IMR-90 (cell line): Measurements from ENCODE around the gene NPS. TPM values are rescaled to one million over a fixed set of nuclear protein-coding genes. Genes with fewer than 3 reads are reported as not detected.

Experiments
- ATAC-seq: fragments of 200-7000 bp; cut with Tn5 transposase; 2 replicates; pipeline ENCODE4 v1.9.1; 2020; ENCODE audit warnings: low read depth, mild to moderate bottlenecking, moderate library complexity
- BruUV-seq: library from RNA; stranded (reverse); fragments of 400-500 nt; replicated peaks from 2 replicates; lab custom pipeline; 2021; lab: Mats Ljungman, UMichigan
- CTCF ChIA-PET: fragments of 300-600 bp; formaldehyde crosslinking; extraction: SDS; loops from one replicate; lab custom pipeline; 2021; ENCODE audit warnings: antibody characterized with exemption; lab: Yijun Ruan, JAX
- POLR2A ChIA-PET: fragments of 300-600 bp; sonication (Branson Sonifier 250); formaldehyde crosslinking; loops from one replicate; lab custom pipeline; 2022; ENCODE audit warnings: antibody characterized with exemption; ENCODE audit not compliant: unreplicated experiment; lab: Charles Lee
- DNase-seq: peaks from one replicate; pipeline ENCODE4 v3.0.0; 2013
- H2AFZ ChIP-seq: replicated peaks from 2 replicates; pipeline ENCODE3; 2013; ENCODE audit warnings: low read length, mild to moderate bottlenecking; ENCODE audit not compliant: poor library complexity
- H2AK5ac ChIP-seq: 2 replicates; pipeline ENCODE4 v1.6.1; 2013; ENCODE audit warnings: low read depth, low read length, inconsistent platforms
- H2AK9ac ChIP-seq: replicated peaks from 2 replicates; pipeline ENCODE3; 2013; ENCODE audit warnings: mild to moderate bottlenecking, low read depth, low read length, moderate library complexity; ENCODE audit not compliant: poor library complexity
- H2BK120ac ChIP-seq: 2 replicates; pipeline ENCODE4 v1.6.1; 2013; ENCODE audit warnings: low read depth, low read length, inconsistent platforms
- H2BK15ac ChIP-seq: 3 replicates; pipeline ENCODE4 v1.6.1; 2013; ENCODE audit warnings: low read depth, low read length, inconsistent platforms
- H2BK20ac ChIP-seq: 2 replicates; pipeline ENCODE4 v1.6.1; 2013; ENCODE audit warnings: low read depth, mild to moderate bottlenecking, inconsistent platforms, low read length, moderate library complexity
- H2BK5ac ChIP-seq: 2 replicates; pipeline ENCODE4 v1.6.1; 2013; ENCODE audit warnings: mild to moderate bottlenecking, low read depth, low read length, inconsistent platforms; ENCODE audit not compliant: poor library complexity, severe bottlenecking
- H3K14ac ChIP-seq: replicated peaks from 2 replicates; pipeline ENCODE4 v1.6.1; 2013; ENCODE audit warnings: low read depth, low read length, inconsistent platforms
- H3K18ac ChIP-seq: 2 replicates; pipeline ENCODE4 v1.6.1; 2013; ENCODE audit warnings: low read depth, low read length, control low read depth
- H3K23ac ChIP-seq: 2 replicates; pipeline ENCODE4 v1.6.1; 2013; ENCODE audit warnings: low read depth, low read length, inconsistent platforms
- H3K27ac ChIP-seq: 2 replicates; pipeline ENCODE4 v1.5.1; 2013; ENCODE audit warnings: mild to moderate bottlenecking, control low read depth, low read length; ENCODE audit not compliant: insufficient read depth
- H3K27me3 ChIP-seq: 2 replicates; pipeline ENCODE4 v1.6.1; 2013; ENCODE audit warnings: low read length; ENCODE audit not compliant: control insufficient read depth, insufficient read depth
- H3K36me3 ChIP-seq: 2 replicates; pipeline ENCODE4 v1.6.1; 2013; ENCODE audit warnings: low read length, mixed read lengths; ENCODE audit not compliant: control insufficient read depth, insufficient read depth
- H3K4ac ChIP-seq: 2 replicates; pipeline ENCODE4 v1.6.1; 2013; ENCODE audit warnings: low read depth, low read length, inconsistent platforms
- H3K4me1 ChIP-seq: 2 replicates; pipeline ENCODE4 v1.6.1; 2013; ENCODE audit warnings: low read length, mixed read lengths; ENCODE audit not compliant: control insufficient read depth, insufficient read depth
- H3K4me2 ChIP-seq: 2 replicates; pipeline ENCODE4 v1.6.1; 2013; ENCODE audit warnings: low read depth, mild to moderate bottlenecking, control low read depth, low read length, moderate library complexity
- H3K4me3 ChIP-seq: 2 replicates; pipeline ENCODE4 v1.5.1; 2013; ENCODE audit warnings: low read depth, mild to moderate bottlenecking, control low read depth, low read length, moderate library complexity; ENCODE audit not compliant: insufficient read depth
- H3K56ac ChIP-seq: 2 replicates; pipeline ENCODE4 v1.6.1; 2013; ENCODE audit warnings: low read length, inconsistent platforms; ENCODE audit not compliant: insufficient read depth; ENCODE audit errors: extremely low read depth
- H3K79me1 ChIP-seq, 2 experiments: 2 replicates each; pipeline ENCODE4 v1.6.1; 2013; ENCODE audit warnings: low read length in 2 of 2, inconsistent platforms in 1 of 2, low read depth in 1 of 2
- H3K9ac ChIP-seq: 2 replicates; pipeline ENCODE4 v1.6.1; 2013; ENCODE audit warnings: low read depth, low read length, control low read depth
- H3K9me1 ChIP-seq: 2 replicates; pipeline ENCODE4 v1.6.1; 2013; ENCODE audit warnings: low read length, inconsistent platforms; ENCODE audit not compliant: insufficient read depth
- H3K9me3 ChIP-seq: 2 replicates; pipeline ENCODE4 v1.6.1; 2013; ENCODE audit warnings: low read length; ENCODE audit not compliant: control insufficient read depth, insufficient read depth
- H4K20me1 ChIP-seq: 2 replicates; pipeline ENCODE4 v1.6.1; 2013; ENCODE audit warnings: low read length, inconsistent platforms; ENCODE audit not compliant: insufficient read depth
- H4K5ac ChIP-seq: 2 replicates; pipeline ENCODE4 v1.6.1; 2013; ENCODE audit warnings: mild to moderate bottlenecking, low read depth, low read length, control low read depth
- H4K8ac ChIP-seq, 2 experiments: 2 replicates each; pipeline ENCODE4 v1.6.1; 2013; ENCODE audit warnings: low read depth in 2 of 2, low read length in 2 of 2, control low read depth in 1 of 2, inconsistent platforms in 1 of 2
- H4K91ac ChIP-seq: 2 replicates; pipeline ENCODE4 v1.6.1; 2013; ENCODE audit warnings: low read depth, low read length, inconsistent platforms; ENCODE audit not compliant: insufficient read depth
- BHLHE40 ChIP-seq: fragments of 150-350 bp; IDR thresholded peaks from 2 replicates; pipeline ENCODE4 v1.6.1; 2016; ENCODE audit warnings: mild to moderate bottlenecking, low read depth, low read length
- CEBPB ChIP-seq: IDR thresholded peaks from 2 replicates; pipeline ENCODE4 v1.6.1; 2012; ENCODE audit warnings: low read depth, low read length, improper control_type of control experiment
- CHD1 ChIP-seq: IDR thresholded peaks from 2 replicates; pipeline ENCODE4 v1.6.1; 2012; ENCODE audit warnings: low read depth, low read length, improper control_type of control experiment
- FOS ChIP-seq: fragments of 150-350 bp; IDR thresholded peaks from 2 replicates; pipeline ENCODE4 v1.6.1; 2016; ENCODE audit warnings: low read depth, low read length
- MAFK ChIP-seq: IDR thresholded peaks from 2 replicates; pipeline ENCODE4 v1.6.1; 2012; ENCODE audit warnings: low read depth, low read length, improper control_type of control experiment
- MAZ ChIP-seq: IDR thresholded peaks from 2 replicates; pipeline ENCODE4 v1.6.1; 2012; ENCODE audit warnings: low read depth, mild to moderate bottlenecking, low read length, improper control_type of control experiment, moderate library complexity, borderline replicate concordance
- MXI1 ChIP-seq: IDR thresholded peaks from 2 replicates; pipeline ENCODE4 v1.6.1; 2012; ENCODE audit warnings: low read depth, mild to moderate bottlenecking, low read length, moderate library complexity, borderline replicate concordance
- NFE2L2 ChIP-seq: fragments of 150-350 bp; IDR thresholded peaks from 2 replicates; pipeline ENCODE4 v1.6.1; 2016; ENCODE audit warnings: low read depth, mild to moderate bottlenecking, low read length
- POLR2A ChIP-seq: IDR thresholded peaks from 2 replicates; pipeline ENCODE4 v1.6.1; 2012; ENCODE audit warnings: mild to moderate bottlenecking, low read depth, low read length
- RAD21 ChIP-seq: IDR thresholded peaks from 2 replicates; pipeline ENCODE4 v1.6.1; 2012; ENCODE audit warnings: low read length, improper control_type of control experiment
- SMC3 ChIP-seq: fragments of 150-350 bp; IDR thresholded peaks from 2 replicates; pipeline ENCODE4 v1.6.1; 2016; ENCODE audit warnings: low read depth, mild to moderate bottlenecking, antibody characterized with exemption, low read length, moderate library complexity
- USF2 ChIP-seq: fragments of 150-350 bp; IDR thresholded peaks from 2 replicates; pipeline ENCODE4 v1.6.1; 2017; ENCODE audit warnings: mild to moderate bottlenecking, antibody characterized with exemption, low read length, low read depth
- WGBS, 2 experiments: methylation state at CpG; one replicate each; pipeline versions ENCODE4 v1.1.5 to v1.1.7; 2013; ENCODE audit warnings: missing lambda C conversion rate in 2 of 2; ENCODE audit not compliant: insufficient read length in 1 of 2; ENCODE audit errors: extremely low coverage in 2 of 2; 5-methylcytosine and 5-hydroxymethylcytosine counted together
- dilution Hi-C: fragments of 300-500 bp; cut with HindIII; formaldehyde crosslinking; loops from one replicate; pipeline ENCODE4 v1.14.3; 2018; ENCODE audit warnings: low sequenced_read_pairs; ENCODE audit not compliant: unreplicated experiment
- in situ Hi-C: fragments of 300-500 bp; cut with MboI; formaldehyde crosslinking; loops from 3 replicates; pipeline ENCODE4 v1.14.3; 2019; ENCODE audit warnings: low sequenced_read_pairs, inconsistent platforms, mixed read lengths
- intact Hi-C: fragments of 100-400 bp; cut with micrococcal nuclease; formaldehyde crosslinking; loops from 2 replicates; pipeline ENCODE4 v1.10.0; 2022
- polyA plus RNA-seq, 3 experiments: library from polyadenylated mRNA; depleted of rRNA; stranded (reverse); fragments of >200 nt; gene quantifications; 2 replicates each; pipeline ENCODE4 v1.2.3, GENCODE V29; 2012; ENCODE audit warnings: low replicate concordance in 1 of 3
- total RNA-seq: library from RNA; depleted of rRNA; stranded (reverse); fragments of >200 nt; gene quantifications from 2 replicates; pipeline ENCODE4 v1.2.3, GENCODE V29; 2012
- TF ChIP-seq, protein P1 (sequence below): fragments of 150-350 bp; IDR thresholded peaks from 2 replicates; pipeline ENCODE4 v1.6.1; 2016; ENCODE audit warnings: low read depth, mild to moderate bottlenecking, low read length, moderate library complexity, borderline replicate concordance

Gene NPS
- total and polyA plus RNA-seq, 2 of the 4 experiments (the other 2 are of a cell fraction), result not detected

- no peak overlapping the region for H4K5ac ChIP-seq
- H3K4me2 ChIP-seq, result no peak overlapping the region
- intact Hi-C loops (no loop called here), in situ Hi-C loops (no loop called here), dilution Hi-C loops (no loop called here)
- H2BK20ac ChIP-seq, result no peak overlapping the region
- DNase-seq, result no peak
- no peak overlapping the region for H3K4me3 ChIP-seq
- no peaks in the 10 kb centered on the region for H3K4me1 ChIP-seq
- H2BK5ac ChIP-seq, result no peak overlapping the region
- no peaks in the 10 kb centered on the region for H3K79me1 ChIP-seq
- H3K9me3 ChIP-seq, result peaks cover 5% of the 10 kb centered on the region; the same call in 1 of the 2 replicates
- no peak overlapping the region for H3K56ac ChIP-seq
- H2BK120ac ChIP-seq, result no peak overlapping the region
- H2AK5ac ChIP-seq, result no peak overlapping the region
- no peaks in the 10 kb centered on the region for H3K36me3 ChIP-seq
- CTCF ChIA-PET, result no interaction called here
- no peak overlapping the region for H2AK9ac ChIP-seq
- POLR2A ChIA-PET, result no interaction called here
- TF ChIP-seq POLR2A (no peak), MXI1 (no peak), BHLHE40 (no peak), CHD1 (no peak), SMC3 (no peak), MAFK (no peak), CEBPB (no peak), FOS (no peak), MAZ (no peak), NFE2L2 (no peak), USF2 (no peak), RAD21 (no peak)
- TF ChIP-seq, protein P1, sequence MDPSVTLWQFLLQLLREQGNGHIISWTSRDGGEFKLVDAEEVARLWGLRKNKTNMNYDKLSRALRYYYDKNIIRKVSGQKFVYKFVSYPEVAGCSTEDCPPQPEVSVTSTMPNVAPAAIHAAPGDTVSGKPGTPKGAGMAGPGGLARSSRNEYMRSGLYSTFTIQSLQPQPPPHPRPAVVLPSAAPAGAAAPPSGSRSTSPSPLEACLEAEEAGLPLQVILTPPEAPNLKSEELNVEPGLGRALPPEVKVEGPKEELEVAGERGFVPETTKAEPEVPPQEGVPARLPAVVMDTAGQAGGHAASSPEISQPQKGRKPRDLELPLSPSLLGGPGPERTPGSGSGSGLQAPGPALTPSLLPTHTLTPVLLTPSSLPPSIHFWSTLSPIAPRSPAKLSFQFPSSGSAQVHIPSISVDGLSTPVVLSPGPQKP, result no peak
- no peak overlapping the region for H4K91ac ChIP-seq
- no peak overlapping the region for H3K27ac ChIP-seq
- no peak overlapping the region for H2AFZ ChIP-seq
- ATAC-seq, result no peak
- no peak overlapping the region for H4K8ac ChIP-seq
- H3K27me3 ChIP-seq, result no peaks in the 10 kb centered on the region
- no peaks in the 10 kb centered on the region for H4K20me1 ChIP-seq
- no peak overlapping the region for H2BK15ac ChIP-seq
- no peak overlapping the region for H3K14ac ChIP-seq
- no peaks in the 10 kb centered on the region for H3K9me1 ChIP-seq
- no peak overlapping the region for H3K9ac ChIP-seq
- no peak overlapping the region for H3K18ac ChIP-seq
- WGBS, 2 experiments, result 4% methylated on average over 4 of the region's 11 CpGs; no CpG with 5 or more reads in 1 of the 2 experiments
- BruUV-seq, result no TSS peak
- no peak overlapping the region for H3K23ac ChIP-seq
- H3K4ac ChIP-seq, result no peak overlapping the region
These were observed 7.8 kb downstream of the NPS start for GRCh38 chr10:127556916-127557315.
